Measurements from ENCODE around the gene CMTM6. TPM values are rescaled to one million over a fixed set of nuclear protein-coding genes. Genes with fewer than 3 reads are reported as not detected.

The CMTM6 gene
- total and polyA plus RNA-seq, 10 of the 15 experiments (the other 5 are each of a cell fraction or from before 2014, with no cell fraction given) = 27.1 to 97.3 (median 61.4) TPM

DNA sequence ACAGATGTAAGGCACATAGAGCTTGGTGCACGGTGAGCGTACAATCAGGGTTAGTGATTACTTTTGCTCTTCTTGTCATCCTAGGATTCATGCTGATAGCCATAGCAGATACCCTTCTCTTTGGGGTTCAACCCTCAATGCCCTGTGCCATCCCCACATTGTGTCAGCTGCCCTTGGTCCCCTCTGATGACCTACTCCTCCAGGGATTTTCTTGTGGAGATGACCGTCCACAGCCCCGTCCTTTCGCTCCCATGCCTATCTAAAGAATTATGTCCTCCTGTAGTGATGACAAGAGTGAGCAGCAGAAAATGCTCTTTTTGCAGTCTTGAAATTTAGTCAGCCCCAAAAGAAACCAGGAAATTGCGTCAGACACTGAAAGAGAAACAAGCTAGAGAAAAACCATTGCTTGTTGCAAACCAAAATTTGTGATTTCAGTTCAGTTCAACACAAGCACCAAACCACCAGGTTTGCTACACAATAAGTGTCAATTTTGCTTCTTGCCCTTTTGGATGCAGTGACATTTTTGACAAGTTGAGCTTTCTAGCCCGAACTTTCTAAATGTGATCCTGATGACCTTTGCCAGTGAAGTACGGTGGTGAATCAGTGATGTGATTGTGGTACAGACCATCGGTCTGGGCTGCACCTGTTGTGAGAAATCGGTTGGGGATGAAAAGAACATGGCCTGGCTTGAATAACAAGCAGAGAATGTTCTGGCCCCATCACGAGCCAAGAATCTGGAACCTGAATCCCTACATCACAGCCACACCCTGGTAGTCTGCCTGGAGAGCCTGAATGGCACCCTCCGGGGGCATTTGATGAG lies 69.7 kb downstream of the CMTM6 start (continued):
- TF ChIP-seq, protein P1, sequence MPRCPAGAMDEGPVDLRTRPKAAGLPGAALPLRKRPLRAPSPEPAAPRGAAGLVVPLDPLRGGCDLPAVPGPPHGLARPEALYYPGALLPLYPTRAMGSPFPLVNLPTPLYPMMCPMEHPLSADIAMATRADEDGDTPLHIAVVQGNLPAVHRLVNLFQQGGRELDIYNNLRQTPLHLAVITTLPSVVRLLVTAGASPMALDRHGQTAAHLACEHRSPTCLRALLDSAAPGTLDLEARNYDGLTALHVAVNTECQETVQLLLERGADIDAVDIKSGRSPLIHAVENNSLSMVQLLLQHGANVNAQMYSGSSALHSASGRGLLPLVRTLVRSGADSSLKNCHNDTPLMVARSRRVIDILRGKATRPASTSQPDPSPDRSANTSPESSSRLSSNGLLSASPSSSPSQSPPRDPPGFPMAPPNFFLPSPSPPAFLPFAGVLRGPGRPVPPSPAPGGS (IDR thresholded peaks at IDR 0.05; ENCODE audit: borderline replicate concordance, insufficient read depth, low read depth, low read length, poor library complexity, severe bottlenecking) = no peak
- TF ChIP-seq LARP7 (IDR thresholded peaks at IDR 0.05) = no peak
- TF ChIP-seq MTA2 (IDR thresholded peaks at IDR 0.05; ENCODE audit: low read depth) = peak; percentile 76
- TF ChIP-seq, protein P2, sequence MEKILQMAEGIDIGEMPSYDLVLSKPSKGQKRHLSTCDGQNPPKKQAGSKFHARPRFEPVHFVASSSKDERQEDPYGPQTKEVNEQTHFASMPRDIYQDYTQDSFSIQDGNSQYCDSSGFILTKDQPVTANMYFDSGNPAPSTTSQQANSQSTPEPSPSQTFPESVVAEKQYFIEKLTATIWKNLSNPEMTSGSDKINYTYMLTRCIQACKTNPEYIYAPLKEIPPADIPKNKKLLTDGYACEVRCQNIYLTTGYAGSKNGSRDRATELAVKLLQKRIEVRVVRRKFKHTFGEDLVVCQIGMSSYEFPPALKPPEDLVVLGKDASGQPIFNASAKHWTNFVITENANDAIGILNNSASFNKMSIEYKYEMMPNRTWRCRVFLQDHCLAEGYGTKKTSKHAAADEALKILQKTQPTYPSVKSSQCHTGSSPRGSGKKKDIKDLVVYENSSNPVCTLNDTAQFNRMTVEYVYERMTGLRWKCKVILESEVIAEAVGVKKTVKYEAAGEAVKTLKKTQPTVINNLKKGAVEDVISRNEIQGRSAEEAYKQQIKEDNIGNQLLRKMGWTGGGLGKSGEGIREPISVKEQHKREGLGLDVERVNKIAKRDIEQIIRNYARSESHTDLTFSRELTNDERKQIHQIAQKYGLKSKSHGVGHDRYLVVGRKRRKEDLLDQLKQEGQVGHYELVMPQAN (conservative IDR thresholded peaks at IDR 0.05) = no peak
- no peak for TF ChIP-seq STAT1 (conservative IDR thresholded peaks at IDR 0.05)
- no peak for TF ChIP-seq RBBP5 (conservative IDR thresholded peaks at IDR 0.05)
- TF ChIP-seq TCF7 (IDR thresholded peaks at IDR 0.05; ENCODE audit: borderline replicate concordance) = no peak; the same call in 1 of the 2 replicates
- no peak for TF ChIP-seq MYB (IDR thresholded peaks at IDR 0.05; ENCODE audit: borderline replicate concordance, low read depth, low read length)
- TF ChIP-seq, protein P3, sequence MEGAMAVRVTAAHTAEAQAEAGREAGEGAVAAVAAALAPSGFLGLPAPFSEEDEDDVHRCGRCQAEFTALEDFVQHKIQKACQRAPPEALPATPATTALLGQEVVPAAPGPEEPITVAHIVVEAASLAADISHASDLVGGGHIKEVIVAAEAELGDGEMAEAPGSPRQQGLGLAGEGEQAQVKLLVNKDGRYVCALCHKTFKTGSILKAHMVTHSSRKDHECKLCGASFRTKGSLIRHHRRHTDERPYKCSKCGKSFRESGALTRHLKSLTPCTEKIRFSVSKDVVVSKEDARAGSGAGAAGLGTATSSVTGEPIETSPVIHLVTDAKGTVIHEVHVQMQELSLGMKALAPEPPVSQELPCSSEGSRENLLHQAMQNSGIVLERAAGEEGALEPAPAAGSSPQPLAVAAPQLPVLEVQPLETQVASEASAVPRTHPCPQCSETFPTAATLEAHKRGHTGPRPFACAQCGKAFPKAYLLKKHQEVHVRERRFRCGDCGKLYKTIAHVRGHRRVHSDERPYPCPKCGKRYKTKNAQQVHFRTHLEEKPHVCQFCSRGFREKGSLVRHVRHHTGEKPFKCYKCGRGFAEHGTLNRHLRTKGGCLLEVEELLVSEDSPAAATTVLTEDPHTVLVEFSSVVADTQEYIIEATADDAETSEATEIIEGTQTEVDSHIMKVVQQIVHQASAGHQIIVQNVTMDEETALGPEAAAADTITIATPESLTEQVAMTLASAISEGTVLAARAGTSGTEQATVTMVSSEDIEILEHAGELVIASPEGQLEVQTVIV (IDR thresholded peaks at IDR 0.05; ENCODE audit: borderline replicate concordance, partially characterized antibody) = no peak
- TF ChIP-seq, protein P4, sequence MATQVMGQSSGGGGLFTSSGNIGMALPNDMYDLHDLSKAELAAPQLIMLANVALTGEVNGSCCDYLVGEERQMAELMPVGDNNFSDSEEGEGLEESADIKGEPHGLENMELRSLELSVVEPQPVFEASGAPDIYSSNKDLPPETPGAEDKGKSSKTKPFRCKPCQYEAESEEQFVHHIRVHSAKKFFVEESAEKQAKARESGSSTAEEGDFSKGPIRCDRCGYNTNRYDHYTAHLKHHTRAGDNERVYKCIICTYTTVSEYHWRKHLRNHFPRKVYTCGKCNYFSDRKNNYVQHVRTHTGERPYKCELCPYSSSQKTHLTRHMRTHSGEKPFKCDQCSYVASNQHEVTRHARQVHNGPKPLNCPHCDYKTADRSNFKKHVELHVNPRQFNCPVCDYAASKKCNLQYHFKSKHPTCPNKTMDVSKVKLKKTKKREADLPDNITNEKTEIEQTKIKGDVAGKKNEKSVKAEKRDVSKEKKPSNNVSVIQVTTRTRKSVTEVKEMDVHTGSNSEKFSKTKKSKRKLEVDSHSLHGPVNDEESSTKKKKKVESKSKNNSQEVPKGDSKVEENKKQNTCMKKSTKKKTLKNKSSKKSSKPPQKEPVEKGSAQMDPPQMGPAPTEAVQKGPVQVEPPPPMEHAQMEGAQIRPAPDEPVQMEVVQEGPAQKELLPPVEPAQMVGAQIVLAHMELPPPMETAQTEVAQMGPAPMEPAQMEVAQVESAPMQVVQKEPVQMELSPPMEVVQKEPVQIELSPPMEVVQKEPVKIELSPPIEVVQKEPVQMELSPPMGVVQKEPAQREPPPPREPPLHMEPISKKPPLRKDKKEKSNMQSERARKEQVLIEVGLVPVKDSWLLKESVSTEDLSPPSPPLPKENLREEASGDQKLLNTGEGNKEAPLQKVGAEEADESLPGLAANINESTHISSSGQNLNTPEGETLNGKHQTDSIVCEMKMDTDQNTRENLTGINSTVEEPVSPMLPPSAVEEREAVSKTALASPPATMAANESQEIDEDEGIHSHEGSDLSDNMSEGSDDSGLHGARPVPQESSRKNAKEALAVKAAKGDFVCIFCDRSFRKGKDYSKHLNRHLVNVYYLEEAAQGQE (IDR thresholded peaks at IDR 0.05; ENCODE audit: low read depth, low read length) = no peak
- no peak for TF ChIP-seq ZSCAN29 (IDR thresholded peaks at IDR 0.05)
- TF ChIP-seq, protein P5, sequence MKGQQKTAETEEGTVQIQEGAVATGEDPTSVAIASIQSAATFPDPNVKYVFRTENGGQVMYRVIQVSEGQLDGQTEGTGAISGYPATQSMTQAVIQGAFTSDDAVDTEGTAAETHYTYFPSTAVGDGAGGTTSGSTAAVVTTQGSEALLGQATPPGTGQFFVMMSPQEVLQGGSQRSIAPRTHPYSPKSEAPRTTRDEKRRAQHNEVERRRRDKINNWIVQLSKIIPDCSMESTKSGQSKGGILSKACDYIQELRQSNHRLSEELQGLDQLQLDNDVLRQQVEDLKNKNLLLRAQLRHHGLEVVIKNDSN (IDR thresholded peaks at IDR 0.05; ENCODE audit: borderline replicate concordance, extremely low read length, insufficient read depth, low read depth, low read length) = no peak
- TF ChIP-seq JUND (IDR thresholded peaks at IDR 0.05; ENCODE audit: low read depth, low read length) = no peak
- TF ChIP-seq CBFB (IDR thresholded peaks at IDR 0.05; ENCODE audit: low read depth) = no peak
- TF ChIP-seq TCF12 (IDR thresholded peaks at IDR 0.05; ENCODE audit: low read depth, low read length) = peak; percentile 79; the same call in 1 of the 2 replicates
- no peak for TF ChIP-seq SUZ12 (IDR thresholded peaks at IDR 0.05; ENCODE audit: unreplicated experiment)
- no peak for TF ChIP-seq NFYB (IDR thresholded peaks at IDR 0.05; ENCODE audit: insufficient read depth, low read depth, low read length)
- TF ChIP-seq ASH2L (IDR thresholded peaks at IDR 0.05; ENCODE audit: borderline replicate concordance, low read depth) = no peak
- no peak for TF ChIP-seq POLR2A (IDR thresholded peaks at IDR 0.05; ENCODE audit: low read depth, low read length)
- peak; percentile 76 for TF ChIP-seq CREB1 (IDR thresholded peaks at IDR 0.05; ENCODE audit: low read depth)

Measured in GM12878 (cell line).